ENCODE results near the gene CHD2. TPM values are rescaled to one million over a fixed set of nuclear protein-coding genes. Genes with fewer than 3 reads are reported as not detected.

The CHD2 gene
- total RNA-seq, 1 experiment from 2014 or later = 63.3 TPM

- Histone ChIP-seq H4K91ac (ENCODE audit: insufficient read length, low read depth, low read length) (no peak overlapping the region), H2AK5ac (ENCODE audit: insufficient read length, low read length) (no peak overlapping the region), H3K9me3 (ENCODE audit: control insufficient read depth, low read depth, low read length) (no peaks in the 10 kb centered on the region), H3K4me2 (ENCODE audit: insufficient read depth, insufficient read length, low read length) (no peak overlapping the region), H3K4me1 (ENCODE audit: insufficient read depth, low read length) (no peaks in the 10 kb centered on the region), H2BK15ac (ENCODE audit: low read depth, low read length) (no peak overlapping the region), H3K9ac (ENCODE audit: extremely low read depth, insufficient read length, low read length) (no peak overlapping the region), H4K8ac (replicated peaks; ENCODE audit: insufficient read length, low read depth, low read length) (no peak overlapping the region), H2BK20ac (ENCODE audit: low read depth, low read length, poor library complexity, severe bottlenecking) (no peak overlapping the region), H3K79me1 (ENCODE audit: insufficient read depth, low read depth, low read length, poor library complexity, severe bottlenecking) (no peaks in the 10 kb centered on the region), H2BK5ac (ENCODE audit: insufficient read length, low read length) (no peak overlapping the region), H3K79me2 (ENCODE audit: insufficient read depth, low read length) (no peaks in the 10 kb centered on the region), H2BK120ac (ENCODE audit: low read depth, low read length, poor library complexity, severe bottlenecking) (no peak overlapping the region), H4K20me1 (ENCODE audit: control insufficient read depth, insufficient read depth, insufficient read length) (no peaks in the 10 kb centered on the region), H3T11ph (ENCODE audit: low read length) (no peak overlapping the region), H4K5ac (ENCODE audit: insufficient read length, low read depth, low read length) (no peak overlapping the region), H3K4ac (ENCODE audit: low read depth, low read length) (no peak overlapping the region), H3K27me3 (ENCODE audit: insufficient read depth, low read length) (no peaks in the 10 kb centered on the region), H2BK12ac (ENCODE audit: insufficient read length, low read depth, low read length) (no peak overlapping the region), H2AFZ (ENCODE audit: low read length) (no peak overlapping the region), H3K14ac (ENCODE audit: insufficient read depth, low read length) (no peak overlapping the region), H3K27ac (ENCODE audit: insufficient read length, low read depth, low read length) (no peak overlapping the region), H3K56ac (ENCODE audit: insufficient read length, low read depth, low read length) (no peak overlapping the region), H3K23ac (ENCODE audit: insufficient read length, low read depth, low read length) (no peak overlapping the region), H3K18ac (ENCODE audit: insufficient read length, low read depth, low read length) (no peak overlapping the region), H3K23me2 (ENCODE audit: insufficient read length, low read depth, low read length, poor library complexity, severe bottlenecking) (no peaks in the 10 kb centered on the region)
- H3K4me3 Mint-ChIP-seq = no peak overlapping the region
- DNase-seq = no peak
- H3K36me3 Mint-ChIP-seq (ENCODE audit: insufficient read depth in 1 of 3, low read depth in 3 of 3) = peaks cover 42 to 88% (median 88%) of the 10 kb centered on the region in 3 experiments
- 0 out of 7 replicates have a peak overlapping the region, but pooled peaks of 1 of the 3 experiments have one; percentile 17 for H3K27ac Mint-ChIP-seq
- no peaks in the 10 kb centered on the region for H3K4me1 Mint-ChIP-seq
- H3K27me3 Mint-ChIP-seq (ENCODE audit: low read depth) = no peaks in the 10 kb centered on the region
- WGBS (ENCODE audit: extremely low coverage, insufficient read length, low lambda C conversion rate) = no CpG with 5 or more reads among the region's 6 CpGs
- no peaks in the 10 kb centered on the region for H3K9me3 Mint-ChIP-seq
- TF ChIP-seq CTCF (conservative IDR thresholded peaks at IDR 0.05) = no peak
These were observed 74.2 kb downstream of the CHD2 start for GRCh38 chr15:92974183-92974915.

Measured in H9 (cell line).